CD4-positive, alpha-beta memory T cell (primary cell): ENCODE results near the gene LIMCH1. TPM values are rescaled to one million over a fixed set of nuclear protein-coding genes. Genes with fewer than 3 reads are reported as not detected.
"Not testable (repeated sequence)": the region's sequence is repeated elsewhere in the genome, so short reads cannot be mapped to it uniquely, and the experiment has no call there.

Experiments
- CTCF ChIA-PET: fragments of 350-600 bp; sonication (Branson Sonifier 250); formaldehyde crosslinking; loops from one replicate; lab custom pipeline; 2021; ENCODE audit warnings: inconsistent platforms; ENCODE audit not compliant: partially characterized antibody; lab: Charles Lee
- POLR2A ChIA-PET: fragments of 350-600 bp; sonication (Branson Sonifier 250); formaldehyde crosslinking; loops from one replicate; lab custom pipeline; 2021; ENCODE audit not compliant: partially characterized antibody; lab: Charles Lee
- DNase-seq, 5 donors: peaks; one replicate each; pipeline versions ENCODE4 v3.0.0 to v3.0.0-alpha.2; 2020 to 2022; ENCODE audit warnings: mixed read lengths in 1 of 5
- H3K27ac ChIP-seq: one replicate; pipeline ENCODE4 v1.7.0; 2013; ENCODE audit warnings: low read depth, low read length
- H3K27me3 ChIP-seq: 2 replicates; pipeline ENCODE4 v1.7.0; 2013; ENCODE audit warnings: mild to moderate bottlenecking, low read length, moderate library complexity; ENCODE audit not compliant: insufficient read depth
- H3K36me3 ChIP-seq: 2 replicates; pipeline ENCODE4 v1.7.0; 2013; ENCODE audit warnings: mild to moderate bottlenecking, low read length, moderate library complexity; ENCODE audit not compliant: insufficient read depth
- H3K4me1 ChIP-seq: 2 replicates; pipeline ENCODE4 v1.7.0; 2013; ENCODE audit warnings: mild to moderate bottlenecking, low read length, moderate library complexity; ENCODE audit not compliant: insufficient read depth
- H3K4me3 ChIP-seq, 2 donors: one replicate each; pipeline ENCODE4 v1.7.0; 2013; ENCODE audit warnings: low read length in 2 of 2, mild to moderate bottlenecking in 1 of 2
- H3K9me3 ChIP-seq, 2 donors: one replicate each; pipeline ENCODE4 v1.7.0; 2013; ENCODE audit warnings: low read length in 2 of 2, control low read depth in 1 of 2; ENCODE audit not compliant: control insufficient read depth in 1 of 2
- H3K27ac Mint-ChIP-seq, 7 donors: one replicate each; pipeline ENCODE4 v1.8.0; 2020 to 2021; ENCODE audit warnings: mixed read lengths in 7 of 7, mild to moderate bottlenecking in 6 of 7, inconsistent platforms in 3 of 7, moderate library complexity in 3 of 7
- H3K27me3 Mint-ChIP-seq, 2 donors: one replicate each; pipeline ENCODE4 v1.8.0; 2020 to 2021; ENCODE audit warnings: mixed read lengths in 2 of 2
- H3K36me3 Mint-ChIP-seq, 2 donors: one replicate each; pipeline ENCODE4 v1.8.0; 2020 to 2021; ENCODE audit warnings: mixed read lengths in 2 of 2, inconsistent platforms in 1 of 2, mild to moderate bottlenecking in 1 of 2
- H3K4me1 Mint-ChIP-seq, 4 donors: one replicate each; pipeline ENCODE4 v1.8.0; 2020 to 2021; ENCODE audit warnings: mixed read lengths in 4 of 4, mild to moderate bottlenecking in 1 of 4
- H3K4me3 Mint-ChIP-seq, 8 donors: one replicate each; pipeline ENCODE4 v1.8.0; 2020 to 2021; ENCODE audit warnings: mixed read lengths in 8 of 8, mild to moderate bottlenecking in 7 of 8, moderate library complexity in 6 of 8, inconsistent platforms in 3 of 8
- H3K9me3 Mint-ChIP-seq, 8 donors: one replicate each; pipeline ENCODE4 v1.8.0; 2020 to 2021; ENCODE audit warnings: mixed read lengths in 8 of 8, mild to moderate bottlenecking in 5 of 8, inconsistent platforms in 3 of 8, moderate library complexity in 1 of 8
- intact Hi-C: fragments of 100-400 bp; cut with micrococcal nuclease; formaldehyde crosslinking; loops from one replicate; pipeline ENCODE4 v1.15.1; 2023
- polyA plus RNA-seq, 2 donors: library from polyadenylated mRNA; unstranded; fragments of 300-500 nt; fragmentation: Illumina TruSeq; gene quantifications; one replicate each; pipeline ENCODE4 v1.2.3, GENCODE V29; 2021
- total RNA-seq, 2 experiments: library from RNA; stranded (reverse); gene quantifications; one replicate each; pipeline ENCODE4 v1.2.3, GENCODE V29; 2021

Gene LIMCH1
- total and polyA plus RNA-seq, 4 experiments from 2014 or later, result not detected

- H3K4me1 Mint-ChIP-seq, POLR2A ChIA-PET, H3K9me3 ChIP-seq, H3K4me3 ChIP-seq, H3K36me3 Mint-ChIP-seq, H3K27me3 Mint-ChIP-seq, DNase-seq, intact Hi-C loops, H3K9me3 Mint-ChIP-seq, H3K27me3 ChIP-seq, H3K36me3 ChIP-seq, H3K27ac ChIP-seq, H3K4me3 Mint-ChIP-seq, H3K27ac Mint-ChIP-seq, H3K4me1 ChIP-seq: not testable (repeated sequence)
- CTCF ChIA-PET, result interaction anchor here (1.6 kb wide), 1 partner anchor 10 kb away, joined by 7 read pairs; no protein-coding TSS in a partner anchor
These were observed 113.2 kb downstream of the LIMCH1 start for GRCh38 chr4:41651150-41651549.

- intact Hi-C loops, result no loop called here
- Histone ChIP-seq H3K27me3 (no peaks in the 10 kb centered on the region), H3K9me3 (no peaks in the 10 kb centered on the region), H3K36me3 (no peaks in the 10 kb centered on the region), H3K4me1 (no peaks in the 10 kb centered on the region), H3K4me3 (no peak overlapping the region), H3K27ac (no peak overlapping the region)
- Mint-ChIP-seq H3K9me3 (peaks cover 0 to 2% (median 0%) of the 10 kb centered on the region in 8 donors), H3K4me1 (no peaks in the 10 kb centered on the region), H3K4me3 (no peak overlapping the region), H3K27me3 (peaks cover 0 to 2% of the 10 kb centered on the region in 2 donors), H3K36me3 (no peaks in the 10 kb centered on the region), H3K27ac (no peak overlapping the region)
- POLR2A ChIA-PET, result no interaction called here
- CTCF ChIA-PET, result no interaction called here
- DNase-seq, result no peak
These were observed 115.0 kb downstream of the LIMCH1 start for GRCh38 chr4:41652971-41653370.

GRCh38 chr4:41653523-41653922 lies 115.6 kb downstream of the LIMCH1 start:
- no peaks in the 10 kb centered on the region for H3K36me3 Mint-ChIP-seq
- Histone ChIP-seq H3K36me3 (no peaks in the 10 kb centered on the region), H3K27ac (no peak overlapping the region), H3K27me3 (no peaks in the 10 kb centered on the region), H3K4me3 (no peak overlapping the region), H3K4me1 (no peaks in the 10 kb centered on the region), H3K9me3 (no peaks in the 10 kb centered on the region)
- H3K4me3 Mint-ChIP-seq, result no peak overlapping the region
- peaks cover 0 to 2% of the 10 kb centered on the region in 2 donors for H3K27me3 Mint-ChIP-seq
- H3K27ac Mint-ChIP-seq, result no peak overlapping the region
- intact Hi-C loops, result no loop called here
- ChIA-PET CTCF (no interaction called here), POLR2A (no interaction called here)
- no peaks in the 10 kb centered on the region for H3K4me1 Mint-ChIP-seq
- no peak for DNase-seq
- H3K9me3 Mint-ChIP-seq, result peaks cover 0 to 2% (median 0%) of the 10 kb centered on the region in 8 donors

- intact Hi-C loops, result no loop called here
- no peak for DNase-seq
- no peaks in the 10 kb centered on the region for H3K27me3 ChIP-seq
- Mint-ChIP-seq H3K4me3 (no peak overlapping the region), H3K27ac (no peak overlapping the region), H3K4me1 (no peaks in the 10 kb centered on the region), H3K27me3 (peaks cover 0 to 2% of the 10 kb centered on the region in 2 donors), H3K9me3 (peaks cover 0 to 2% (median 0%) of the 10 kb centered on the region in 8 donors), H3K36me3 (no peaks in the 10 kb centered on the region)
- H3K9me3 ChIP-seq, result no peaks in the 10 kb centered on the region
- no peak overlapping the region for H3K27ac ChIP-seq
- no peaks in the 10 kb centered on the region for H3K4me1 ChIP-seq
- H3K4me3 ChIP-seq, result no peak overlapping the region
- no peaks in the 10 kb centered on the region for H3K36me3 ChIP-seq
- POLR2A ChIA-PET, result no interaction called here
- CTCF ChIA-PET, result no interaction called here
These were observed 117.2 kb downstream of the LIMCH1 start for GRCh38 chr4:41655177-41655576.

- DNase-seq, result no peak
- intact Hi-C loops, result no loop called here
- Mint-ChIP-seq H3K36me3 (no peaks in the 10 kb centered on the region), H3K27ac (no peak overlapping the region), H3K27me3 (peaks cover 2 to 4% of the 10 kb centered on the region in 2 donors), H3K4me3 (no peak overlapping the region), H3K9me3 (peaks cover 0 to 2% (median 0%) of the 10 kb centered on the region in 8 donors), H3K4me1 (no peaks in the 10 kb centered on the region)
- Histone ChIP-seq H3K27me3 (no peaks in the 10 kb centered on the region), H3K4me1 (no peaks in the 10 kb centered on the region), H3K27ac (no peak overlapping the region), H3K4me3 (no peak overlapping the region), H3K36me3 (no peaks in the 10 kb centered on the region), H3K9me3 (no peaks in the 10 kb centered on the region)
- ChIA-PET POLR2A (no interaction called here), CTCF (no interaction called here)
These were observed 118.1 kb downstream of the LIMCH1 start for GRCh38 chr4:41656106-41656505.

- no peak for DNase-seq
- no peak overlapping the region for H3K27ac ChIP-seq
- POLR2A ChIA-PET, result no interaction called here
- H3K9me3 ChIP-seq, result no peaks in the 10 kb centered on the region
- Mint-ChIP-seq H3K9me3 (peaks cover 0 to 2% (median 0%) of the 10 kb centered on the region in 8 donors), H3K36me3 (no peaks in the 10 kb centered on the region), H3K27me3 (peaks cover 2 to 4% of the 10 kb centered on the region in 2 donors), H3K4me1 (no peaks in the 10 kb centered on the region), H3K27ac (no peak overlapping the region), H3K4me3 (no peak overlapping the region)
- H3K4me3 ChIP-seq, result no peak overlapping the region
- H3K36me3 ChIP-seq, result no peaks in the 10 kb centered on the region
- intact Hi-C loops, result no loop called here
- H3K4me1 ChIP-seq, result no peaks in the 10 kb centered on the region
- CTCF ChIA-PET, result interaction anchor here (2.8 kb wide), 1 partner anchor 375 kb away, joined by 6 read pairs; no protein-coding TSS in a partner anchor
- no peaks in the 10 kb centered on the region for H3K27me3 ChIP-seq
These were observed 118.9 kb downstream of the LIMCH1 start for GRCh38 chr4:41656572-41657520.

- Mint-ChIP-seq H3K4me3 (no peak overlapping the region), H3K27me3 (peaks cover 2 to 4% of the 10 kb centered on the region in 2 donors), H3K4me1 (no peaks in the 10 kb centered on the region), H3K9me3 (peaks cover 0 to 2% (median 0%) of the 10 kb centered on the region in 8 donors), H3K27ac (no peak overlapping the region), H3K36me3 (no peaks in the 10 kb centered on the region)
- Histone ChIP-seq H3K27ac (no peak overlapping the region), H3K36me3 (no peaks in the 10 kb centered on the region), H3K4me1 (no peaks in the 10 kb centered on the region), H3K9me3 (no peaks in the 10 kb centered on the region), H3K27me3 (no peaks in the 10 kb centered on the region), H3K4me3 (no peak overlapping the region)
- DNase-seq, result no peak
- CTCF ChIA-PET, result interaction anchor here (2.8 kb wide), 1 partner anchor 376 kb away, joined by 6 read pairs; no protein-coding TSS in a partner anchor
- POLR2A ChIA-PET, result no interaction called here
- intact Hi-C loops, result no loop called here
These were observed 119.6 kb downstream of the LIMCH1 start for GRCh38 chr4:41657561-41657960.
